Upper lobe of left lung (tissue), 6 donors: Measurements from ENCODE around the gene SERPINA9. TPM values are rescaled to one million over a fixed set of nuclear protein-coding genes. Genes with fewer than 3 reads are reported as not detected.
A peak's percentile ranks its signal among the peaks of the same experiment; 100 is the strongest.
"Not testable (repeated sequence)": the region's sequence is repeated elsewhere in the genome, so short reads cannot be mapped to it uniquely, and the experiment has no call there.

Experiments used
- ATAC-seq, 2 donors: fragments of 200-7000 bp; cut with Tn5 transposase; one replicate each; pipeline ENCODE4 v1.9.1; 2022; ENCODE audit warnings: mild to moderate bottlenecking in 2 of 2, moderate library complexity in 2 of 2; ENCODE audit not compliant: low FRiP score in 2 of 2
- DNase-seq, 2 donors: peaks; one replicate each; pipeline ENCODE4 v3.0.0-alpha.2; 2019 to 2020
- H3K27ac ChIP-seq, 4 donors: fragments of 200-600 bp; sonication (generic); one replicate each; pipeline ENCODE4 v1.5.1; 2016 to 2019
- H3K27me3 ChIP-seq, 4 donors: fragments of 200-600 bp; sonication (generic); one replicate each; pipeline ENCODE4 v1.5.1; 2017 to 2019
- H3K36me3 ChIP-seq, 4 donors: fragments of 200-600 bp; sonication (generic); one replicate each; pipeline ENCODE4 v1.5.1; 2016 to 2019
- H3K4me1 ChIP-seq, 4 donors: fragments of 200-600 bp; sonication (generic); one replicate each; pipeline ENCODE4 v1.5.1; 2018 to 2019
- H3K4me3 ChIP-seq, 4 donors: fragments of 200-600 bp; sonication (generic); one replicate each; pipeline ENCODE4 v1.5.1; 2017 to 2019; ENCODE audit warnings: mild to moderate bottlenecking in 2 of 4, moderate library complexity in 1 of 4
- H3K9me3 ChIP-seq, 4 donors: fragments of 200-600 bp; sonication (generic); one replicate each; pipeline ENCODE4 v1.5.1; 2018 to 2019
- EP300 ChIP-seq, 4 donors: sonication (generic); formaldehyde crosslinking; IDR thresholded peaks; one replicate each; pipeline ENCODE4 v1.5.1; 2017; ENCODE audit warnings: antibody characterized with exemption in 4 of 4, control low read depth in 2 of 4
- POLR2A ChIP-seq, 4 donors: fragments of 450-650 bp; IDR thresholded peaks; one replicate each; pipeline ENCODE4 v1.5.1; 2016 to 2017; ENCODE audit warnings: antibody characterized with exemption in 4 of 4, mild to moderate bottlenecking in 2 of 4
- POLR2AphosphoS5 ChIP-seq, 2 donors: sonication (generic); formaldehyde crosslinking; IDR thresholded peaks; one replicate each; pipeline ENCODE4 v1.5.1; 2017; ENCODE audit warnings: antibody characterized with exemption in 2 of 2
- WGBS, 2 donors: methylation state at CpG; one replicate each; pipeline ENCODE4 v1.1.5; 2017 to 2018; 5-methylcytosine and 5-hydroxymethylcytosine counted together
- total RNA-seq, 6 donors: library from RNA; depleted of rRNA in 4 of 6; stranded (reverse); fragments of >200 nt in 4 of 6; gene quantifications; one replicate each; pipeline versions ENCODE4 v1.1.0 to v1.2.1, GENCODE V29; 2016 to 2021
- TF ChIP-seq, protein P1 (sequence below), 6 experiments: fragments of 450-650 bp in 4 of 6; fragments of 200-600 bp in 2 of 6; sonication (generic) in 2 of 6; IDR thresholded peaks; one replicate each; pipeline ENCODE4 v1.5.1; 2016 to 2019; ENCODE audit warnings: antibody characterized with exemption in 6 of 6
- donor health status: DM: no; HTN: no; CAD: no; lungs with moderate emphysema.
- donor health status: DM: no; HTN: yes; CAD: no; lungs with severe emphysema.

Gene SERPINA9
- total RNA-seq, 6 donors from 2014 or later: 0.14 TPM; not detected in 5

GRCh38 chr14:94485944-94486841, 10.2 kb upstream of the SERPINA9 start:
- Histone ChIP-seq H3K27ac (no peak overlapping the region), H3K27me3 (peaks cover 0 to 3% (median 0%) of the 10 kb centered on the region in 4 donors), H3K4me3 (no peak overlapping the region), H3K9me3 (no peaks in the 10 kb centered on the region), H3K36me3 (no peaks in the 10 kb centered on the region), H3K4me1 (peaks cover 0 to 11% (median 7%) of the 10 kb centered on the region in 4 donors)
- no peak for TF ChIP-seq POLR2AphosphoS5 (IDR thresholded peaks at IDR 0.05)
- TF ChIP-seq, protein P1, sequence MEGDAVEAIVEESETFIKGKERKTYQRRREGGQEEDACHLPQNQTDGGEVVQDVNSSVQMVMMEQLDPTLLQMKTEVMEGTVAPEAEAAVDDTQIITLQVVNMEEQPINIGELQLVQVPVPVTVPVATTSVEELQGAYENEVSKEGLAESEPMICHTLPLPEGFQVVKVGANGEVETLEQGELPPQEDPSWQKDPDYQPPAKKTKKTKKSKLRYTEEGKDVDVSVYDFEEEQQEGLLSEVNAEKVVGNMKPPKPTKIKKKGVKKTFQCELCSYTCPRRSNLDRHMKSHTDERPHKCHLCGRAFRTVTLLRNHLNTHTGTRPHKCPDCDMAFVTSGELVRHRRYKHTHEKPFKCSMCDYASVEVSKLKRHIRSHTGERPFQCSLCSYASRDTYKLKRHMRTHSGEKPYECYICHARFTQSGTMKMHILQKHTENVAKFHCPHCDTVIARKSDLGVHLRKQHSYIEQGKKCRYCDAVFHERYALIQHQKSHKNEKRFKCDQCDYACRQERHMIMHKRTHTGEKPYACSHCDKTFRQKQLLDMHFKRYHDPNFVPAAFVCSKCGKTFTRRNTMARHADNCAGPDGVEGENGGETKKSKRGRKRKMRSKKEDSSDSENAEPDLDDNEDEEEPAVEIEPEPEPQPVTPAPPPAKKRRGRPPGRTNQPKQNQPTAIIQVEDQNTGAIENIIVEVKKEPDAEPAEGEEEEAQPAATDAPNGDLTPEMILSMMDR (IDR thresholded peaks at IDR 0.05): peak; percentile 90 to 100 (median 93)
- TF ChIP-seq POLR2A (IDR thresholded peaks at IDR 0.05): no peak
- no peak for TF ChIP-seq EP300 (IDR thresholded peaks at IDR 0.05)
- ATAC-seq (peak; percentile 73 to 88), DNase-seq (peak; percentile 61 to 88)
- WGBS, 2 donors: 16 to 20% methylated on average over 15 to 26 of the region's 26 CpGs

GRCh38 chr14:94484481-94484880, 8.5 kb upstream of the SERPINA9 start:
- no peak for DNase-seq
- Histone ChIP-seq H3K4me3 (no peak overlapping the region), H3K36me3 (no peaks in the 10 kb centered on the region), H3K27ac (no peak overlapping the region), H3K9me3 (no peaks in the 10 kb centered on the region), H3K27me3 (peaks cover 0 to 3% (median 0%) of the 10 kb centered on the region in 4 donors), H3K4me1 (peaks cover 0 to 11% (median 7%) of the 10 kb centered on the region in 4 donors)
- 72 to 74% methylated on average over 5 of the region's 5 CpGs for WGBS, 2 donors
- ATAC-seq: no peak
- TF ChIP-seq EP300 (IDR thresholded peaks at IDR 0.05) (no peak), POLR2A (IDR thresholded peaks at IDR 0.05) (no peak), POLR2AphosphoS5 (IDR thresholded peaks at IDR 0.05) (no peak)
- TF ChIP-seq, protein P1 (IDR thresholded peaks at IDR 0.05): no peak

DNA sequence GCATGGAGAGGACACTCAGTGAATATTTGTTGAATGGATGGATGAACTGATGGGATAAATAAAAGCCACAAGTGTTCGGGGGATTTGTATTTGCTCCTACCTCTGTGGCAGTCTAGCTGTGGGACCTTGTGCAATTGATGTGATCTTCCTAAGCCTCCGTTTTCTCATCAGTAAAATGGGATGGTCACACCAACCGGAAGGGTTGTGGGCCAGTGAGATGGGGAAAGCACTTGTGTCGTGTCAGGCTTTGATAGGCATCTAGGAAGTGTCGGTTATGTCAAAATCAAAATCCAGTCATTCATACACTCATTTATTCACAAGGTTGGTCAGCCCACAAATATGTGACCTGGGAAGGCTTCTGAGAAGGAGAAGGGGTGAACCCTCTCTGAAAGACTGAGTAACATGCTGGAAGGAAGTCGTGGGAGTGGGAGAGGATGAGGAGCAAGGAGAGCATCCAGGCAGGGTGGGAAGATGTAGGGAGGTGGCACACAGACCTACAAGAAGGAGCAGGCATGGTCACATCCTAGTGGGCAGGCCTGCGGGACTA, 7.8 kb upstream of the SERPINA9 start:
- Histone ChIP-seq H3K27me3 (peaks cover 0 to 3% (median 0%) of the 10 kb centered on the region in 4 donors), H3K4me1 (peaks cover 0 to 11% (median 7%) of the 10 kb centered on the region in 4 donors), H3K36me3 (no peaks in the 10 kb centered on the region), H3K4me3 (no peak overlapping the region), H3K9me3 (peaks cover 1 to 6% (median 4%) of the 10 kb centered on the region in 4 donors), H3K27ac (no peak overlapping the region)
- DNase-seq (no peak), ATAC-seq (no peak)
- 80 to 87% methylated on average over 7 of the region's 7 CpGs for WGBS, 2 donors
- TF ChIP-seq POLR2AphosphoS5 (IDR thresholded peaks at IDR 0.05): no peak
- no peak for TF ChIP-seq EP300 (IDR thresholded peaks at IDR 0.05)
- TF ChIP-seq, protein P1 (IDR thresholded peaks at IDR 0.05): no peak
- no peak for TF ChIP-seq POLR2A (IDR thresholded peaks at IDR 0.05)

DNA sequence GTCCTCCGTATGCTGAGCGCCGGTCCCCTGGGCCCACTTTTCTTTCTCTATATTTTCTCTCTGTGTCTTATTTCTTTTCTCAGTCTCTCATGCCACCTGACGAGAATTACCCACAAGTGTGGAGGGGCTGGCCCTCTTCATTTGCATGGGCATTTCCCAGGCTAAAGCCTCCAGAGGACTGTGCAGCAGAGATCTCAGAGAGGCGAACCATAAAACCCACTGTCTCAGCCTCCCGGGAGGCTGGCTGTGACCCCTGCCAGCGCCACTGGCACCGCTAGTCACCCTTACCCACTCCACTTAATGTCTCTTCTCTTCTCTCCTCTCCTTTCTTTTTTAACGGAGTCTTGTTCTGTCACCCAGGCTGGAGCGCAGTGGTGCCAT, 7.1 kb upstream of the SERPINA9 start:
- TF ChIP-seq, protein P1 (IDR thresholded peaks at IDR 0.05): no peak
- TF ChIP-seq EP300 (IDR thresholded peaks at IDR 0.05) (no peak), POLR2AphosphoS5 (IDR thresholded peaks at IDR 0.05) (no peak), POLR2A (IDR thresholded peaks at IDR 0.05) (no peak)
- Histone ChIP-seq H3K4me1 (peaks cover 0 to 11% (median 7%) of the 10 kb centered on the region in 4 donors), H3K36me3 (no peaks in the 10 kb centered on the region), H3K4me3 (no peak overlapping the region), H3K9me3 (peaks cover 4 to 13% (median 10%) of the 10 kb centered on the region in 4 donors), H3K27ac (no peak overlapping the region), H3K27me3 (peaks cover 0 to 3% (median 0%) of the 10 kb centered on the region in 4 donors)
- ATAC-seq (no peak), DNase-seq (no peak)
- 94% methylated on average over 10 of the region's 10 CpGs for WGBS, 2 donors

- peaks cover 4 to 15% (median 10%) of the 10 kb centered on the region in 4 donors for H3K9me3 ChIP-seq
- H3K27me3 ChIP-seq, H3K27ac ChIP-seq, H3K4me3 ChIP-seq, H3K36me3 ChIP-seq, DNase-seq, ATAC-seq: not testable (repeated sequence)
- peaks cover 0 to 11% (median 7%) of the 10 kb centered on the region in 4 donors for H3K4me1 ChIP-seq
- 86% methylated on average over 10 of the region's 10 CpGs for WGBS, 2 donors
Observed at GRCh38 chr14:94482132-94483070, 6.4 kb upstream of the SERPINA9 start.
